GM11168 (cell line): ENCODE data around the gene ZFP91.

Experiments used
- in situ Hi-C: fragments of 300-500 bp; cut with MboI; formaldehyde crosslinking; loops from one replicate; pipeline ENCODE4 v1.12.0; 2022; ENCODE audit warnings: low sequenced_read_pairs; ENCODE audit not compliant: unreplicated experiment

ZFP91 gene

GRCh38 chr11:58579192-58580129, 598 bp downstream of the ZFP91 start:
- in situ Hi-C loops, result no loop called here

GRCh38 chr11:58580311-58580710, 1.4 kb downstream of the ZFP91 start:
- in situ Hi-C loops, result no loop called here

GRCh38 chr11:58582437-58582836, 3.6 kb downstream of the ZFP91 start:
- in situ Hi-C loops, result no loop called here

GRCh38 chr11:58586998-58587397, 8.1 kb downstream of the ZFP91 start:
- in situ Hi-C loops, result no loop called here

- in situ Hi-C loops, result no loop called here
Observed at GRCh38 chr11:58591659-58592058, 12.8 kb downstream of the ZFP91 start.

GRCh38 chr11:58592760-58593472, 14.1 kb downstream of the ZFP91 start:
- in situ Hi-C loops, result no loop called here

GRCh38 chr11:58594826-58595225, 16.0 kb downstream of the ZFP91 start:
- in situ Hi-C loops, result no loop called here

GRCh38 chr11:58596621-58597020, 17.8 kb downstream of the ZFP91 start:
- in situ Hi-C loops, result no loop called here

- in situ Hi-C loops, result no loop called here
Observed at GRCh38 chr11:58597486-58598144, 18.8 kb downstream of the ZFP91 start.

GRCh38 chr11:58600510-58600909, 21.6 kb downstream of the ZFP91 start:
- in situ Hi-C loops, result no loop called here

GRCh38 chr11:58606930-58607714, 28.3 kb downstream of the ZFP91 start:
- in situ Hi-C loops, result no loop called here

- in situ Hi-C loops, result no loop called here
Observed at GRCh38 chr11:58608331-58608730, 29.5 kb downstream of the ZFP91 start.

GRCh38 chr11:58609723-58610122, 30.9 kb downstream of the ZFP91 start:
- in situ Hi-C loops, result no loop called here

GRCh38 chr11:58613228-58613627, 34.4 kb downstream of the ZFP91 start:
- in situ Hi-C loops, result no loop called here

- in situ Hi-C loops, result no loop called here
Observed at GRCh38 chr11:58615559-58615958, 36.7 kb downstream of the ZFP91 start.

- in situ Hi-C loops, result no loop called here
Observed at GRCh38 chr11:58616594-58616993, 37.7 kb downstream of the ZFP91 start.

- in situ Hi-C loops, result no loop called here
Observed at GRCh38 chr11:58617976-58618557, 39.2 kb downstream of the ZFP91 start.

GRCh38 chr11:58621586-58622262, 42.9 kb downstream of the ZFP91 start:
- in situ Hi-C loops, result no loop called here

GRCh38 chr11:58622344-58622743, 43.5 kb downstream of the ZFP91 start, which contains the start of gene CNTF:
Gene CNTF, plus strand, starts transcription at chr11:58622665. Its CDS starts 88 bp downstream, at chr11:58622753.
- in situ Hi-C loops, result no loop called here
